Testis (tissue), 2 donors: ENCODE measurements around the gene RNPC3.
"Not testable (repeated sequence)": the region's sequence is repeated elsewhere in the genome, so short reads cannot be mapped to it uniquely, and the experiment has no call there.

Experiments used
- CTCF ChIP-seq, 3 experiments: fragments of 450-650 bp in 2 of 3; fragments of 200-600 bp in 1 of 3; sonication (generic) in 1 of 3; IDR thresholded peaks; one replicate each; pipeline ENCODE4 v1.5.1; 2016 to 2019; ENCODE audit warnings: antibody characterized with exemption in 3 of 3, mild to moderate bottlenecking in 2 of 3, moderate library complexity in 1 of 3
- POLR2A ChIP-seq: fragments of 450-650 bp; IDR thresholded peaks from one replicate; pipeline ENCODE4 v1.6.1; 2017; ENCODE audit warnings: antibody characterized with exemption, mild to moderate bottlenecking, moderate library complexity

GRCh38 chr1:103561124-103561523, 35.6 kb downstream of the RNPC3 start:
- TF ChIP-seq POLR2A; CTCF (IDR thresholded peaks at IDR 0.05): not testable (repeated sequence)
